ENCODE measurements around the gene C4orf33.
"Not testable (repeated sequence)": the region's sequence is repeated elsewhere in the genome, so short reads cannot be mapped to it uniquely, and the experiment has no call there.

C4orf33 gene, protein sequence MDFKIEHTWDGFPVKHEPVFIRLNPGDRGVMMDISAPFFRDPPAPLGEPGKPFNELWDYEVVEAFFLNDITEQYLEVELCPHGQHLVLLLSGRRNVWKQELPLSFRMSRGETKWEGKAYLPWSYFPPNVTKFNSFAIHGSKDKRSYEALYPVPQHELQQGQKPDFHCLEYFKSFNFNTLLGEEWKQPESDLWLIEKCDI
- total RNA-seq, result 6.4 to 13.9 (median 9.0) reads per million in 3 donors

DNA sequence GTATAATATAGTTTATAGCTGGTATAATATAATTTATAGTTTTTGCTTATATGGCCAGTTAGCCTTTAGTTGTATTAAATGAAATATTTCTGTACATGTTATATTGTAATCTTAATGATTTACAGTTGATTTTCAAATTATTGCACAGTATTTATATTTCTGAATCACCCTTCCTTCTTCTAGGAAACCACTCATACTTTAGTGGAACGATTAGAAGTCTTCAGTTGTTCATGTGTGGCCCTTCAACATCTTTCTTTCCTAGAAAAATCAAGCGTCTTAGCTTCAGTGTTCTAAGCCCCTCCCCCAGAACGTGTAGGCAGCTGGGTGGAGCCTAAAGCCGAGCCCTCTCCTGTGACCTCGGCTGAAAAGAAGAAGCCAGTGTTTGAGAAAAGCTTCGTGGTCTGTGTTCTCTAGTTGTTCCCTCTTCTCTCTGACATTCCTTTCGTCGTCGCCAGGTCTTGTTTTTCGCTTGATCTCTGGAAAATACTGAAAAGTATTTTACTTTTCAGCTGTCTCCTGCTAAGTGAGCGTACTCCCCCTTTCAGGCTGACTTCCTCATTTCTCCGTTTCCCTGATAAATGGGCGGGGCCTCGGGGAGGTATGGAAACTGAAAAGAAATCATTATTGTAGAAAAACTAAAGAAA is at the start of gene C4orf33:
TSS of gene C4orf33 (plus strand) at position 342 of the 644 bp plus-strand sequence. CDS start 6,459 bp downstream, outside the sequence.
- DNase-seq, result peak; percentile 38 to 59 (median 50)
- H3K27ac ChIP-seq (ENCODE audit: insufficient read depth, low read length, poor library complexity, severe bottlenecking), result peak within 1 kb of the TSS; percentile 81
- H3K4me3 ChIP-seq (ENCODE audit: insufficient read depth, low read depth, low read length, poor library complexity, severe bottlenecking), result peak within 1 kb of the TSS; percentile 58
- H3K27me3 ChIP-seq (replicated peaks; ENCODE audit: control insufficient read depth, insufficient read depth, low read length, poor library complexity, severe bottlenecking), result no peaks in the 10 kb centered on the region
- no peaks in the 10 kb centered on the region for H3K9me3 ChIP-seq (ENCODE audit: control insufficient read depth, low read length)
- no peaks in the 10 kb centered on the region for H3K36me3 ChIP-seq (ENCODE audit: control insufficient read depth, insufficient read depth, low read length)
- peaks cover 10% of the 10 kb centered on the region for H3K4me1 ChIP-seq (ENCODE audit: control insufficient read depth, insufficient read depth, low read length, poor library complexity, severe bottlenecking)

DNA sequence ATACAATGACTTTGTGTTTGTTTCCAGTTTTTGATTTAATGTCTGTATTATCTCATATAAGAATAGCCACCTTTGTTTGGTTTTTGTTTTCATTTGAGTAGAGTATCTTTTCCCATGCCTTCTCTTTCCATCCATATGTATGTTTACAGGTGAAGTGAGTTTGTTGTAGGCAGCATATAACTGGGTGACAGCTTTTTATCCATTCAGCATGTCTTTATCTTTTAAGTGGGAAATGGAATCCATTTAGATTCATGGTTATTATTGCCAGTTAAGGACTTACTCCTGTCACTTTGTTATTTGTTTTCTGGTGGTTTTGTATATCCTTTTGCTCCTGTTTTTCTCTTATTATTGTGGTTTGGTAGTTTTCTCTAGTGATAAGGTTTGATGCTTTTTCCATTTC is 36.9 kb upstream of the C4orf33 start:
- Histone ChIP-seq H3K27ac (ENCODE audit: insufficient read depth, low read length, poor library complexity, severe bottlenecking) (no peak overlapping the region), H3K36me3 (ENCODE audit: control insufficient read depth, insufficient read depth, low read length) (no peaks in the 10 kb centered on the region), H3K27me3 (replicated peaks; ENCODE audit: control insufficient read depth, insufficient read depth, low read length, poor library complexity, severe bottlenecking) (no peaks in the 10 kb centered on the region), H3K4me1 (ENCODE audit: control insufficient read depth, insufficient read depth, low read length, poor library complexity, severe bottlenecking) (no peaks in the 10 kb centered on the region), H3K9me3 (ENCODE audit: control insufficient read depth, low read length) (peaks cover 30% of the 10 kb centered on the region), H3K4me3 (ENCODE audit: insufficient read depth, low read depth, low read length, poor library complexity, severe bottlenecking) (no peak overlapping the region)
- DNase-seq, result no peak

DNA sequence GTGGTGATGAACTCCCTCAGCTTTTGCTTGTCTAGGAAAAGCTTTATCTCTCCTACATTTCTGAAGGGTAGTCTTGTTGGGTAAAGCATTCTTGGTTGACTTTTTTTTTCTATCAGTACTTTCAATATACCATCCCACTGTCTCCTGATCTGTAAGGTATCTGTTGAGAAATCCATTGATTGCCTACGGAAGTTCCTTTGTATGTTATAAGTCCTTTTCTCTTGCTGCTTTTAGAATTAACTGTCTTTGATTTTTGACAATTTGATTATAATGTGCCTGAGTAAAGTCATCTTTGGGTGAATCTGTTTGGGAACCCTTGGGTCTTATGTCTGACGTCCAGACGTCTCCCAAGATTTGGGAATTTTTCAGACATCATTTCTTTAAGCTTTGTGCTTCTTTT is 33.4 kb upstream of the C4orf33 start:
- Histone ChIP-seq H3K4me1 (ENCODE audit: control insufficient read depth, insufficient read depth, low read length, poor library complexity, severe bottlenecking) (no peaks in the 10 kb centered on the region), H3K27me3 (replicated peaks; ENCODE audit: control insufficient read depth, insufficient read depth, low read length, poor library complexity, severe bottlenecking) (no peaks in the 10 kb centered on the region), H3K36me3 (ENCODE audit: control insufficient read depth, insufficient read depth, low read length) (no peaks in the 10 kb centered on the region), H3K9me3 (ENCODE audit: control insufficient read depth, low read length) (peaks cover 16% of the 10 kb centered on the region), H3K27ac (ENCODE audit: insufficient read depth, low read length, poor library complexity, severe bottlenecking) (no peak overlapping the region), H3K4me3 (ENCODE audit: insufficient read depth, low read depth, low read length, poor library complexity, severe bottlenecking) (no peak overlapping the region)
- no peak for DNase-seq

DNA sequence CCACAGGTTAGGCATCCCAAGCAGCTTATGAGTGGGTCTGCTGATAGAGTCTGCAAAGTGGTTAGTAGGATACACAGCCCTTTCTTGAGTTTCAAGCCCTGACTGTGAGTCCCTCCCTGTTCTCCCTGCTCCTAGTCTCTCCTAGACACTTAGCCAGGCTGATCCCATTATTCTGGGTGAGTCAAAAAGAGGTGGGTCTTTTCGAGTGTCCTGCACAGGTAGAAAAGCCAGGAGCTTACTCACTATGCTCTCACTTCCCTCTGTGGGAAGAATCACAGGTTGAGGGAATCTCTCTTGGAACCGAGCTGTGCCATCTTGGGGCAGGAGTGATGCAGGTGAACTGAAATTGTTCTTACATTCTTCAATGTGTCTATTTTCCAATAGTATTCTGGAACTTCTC is 32.3 kb upstream of the C4orf33 start:
- H3K36me3 ChIP-seq (ENCODE audit: control insufficient read depth, insufficient read depth, low read length), result no peaks in the 10 kb centered on the region
- H3K27me3 ChIP-seq (replicated peaks; ENCODE audit: control insufficient read depth, insufficient read depth, low read length, poor library complexity, severe bottlenecking), result no peaks in the 10 kb centered on the region
- H3K4me3 ChIP-seq (ENCODE audit: insufficient read depth, low read depth, low read length, poor library complexity, severe bottlenecking), result no peak overlapping the region
- H3K9me3 ChIP-seq (ENCODE audit: control insufficient read depth, low read length), result peaks cover 16% of the 10 kb centered on the region
- H3K4me1 ChIP-seq (ENCODE audit: control insufficient read depth, insufficient read depth, low read length, poor library complexity, severe bottlenecking), result no peaks in the 10 kb centered on the region
- H3K27ac ChIP-seq (ENCODE audit: insufficient read depth, low read length, poor library complexity, severe bottlenecking), result no peak overlapping the region
- DNase-seq, result no peak

DNA sequence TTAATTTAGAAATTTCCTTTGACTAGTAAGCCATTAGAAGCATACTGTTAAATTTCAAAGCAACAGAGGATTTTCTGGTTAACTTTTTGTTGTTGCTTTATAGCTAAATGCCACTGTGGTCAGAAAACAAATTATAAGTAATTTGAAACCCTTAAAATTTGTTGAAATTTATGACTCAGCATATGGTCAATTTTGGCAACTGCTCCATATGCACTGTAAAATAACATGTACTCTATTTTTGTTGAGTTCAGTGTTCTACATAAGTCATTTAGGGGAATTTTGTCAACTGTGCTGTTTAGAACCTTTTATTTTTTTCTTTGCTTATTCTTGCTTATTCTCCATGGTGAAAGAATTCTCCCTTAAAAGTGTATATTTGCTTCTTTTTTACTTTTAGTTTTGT is 31.2 kb upstream of the C4orf33 start:
- Histone ChIP-seq H3K27ac (ENCODE audit: insufficient read depth, low read length, poor library complexity, severe bottlenecking) (no peak overlapping the region), H3K36me3 (ENCODE audit: control insufficient read depth, insufficient read depth, low read length) (no peaks in the 10 kb centered on the region), H3K4me1 (ENCODE audit: control insufficient read depth, insufficient read depth, low read length, poor library complexity, severe bottlenecking) (no peaks in the 10 kb centered on the region), H3K9me3 (ENCODE audit: control insufficient read depth, low read length) (peaks cover 12% of the 10 kb centered on the region), H3K4me3 (ENCODE audit: insufficient read depth, low read depth, low read length, poor library complexity, severe bottlenecking) (no peak overlapping the region), H3K27me3 (replicated peaks; ENCODE audit: control insufficient read depth, insufficient read depth, low read length, poor library complexity, severe bottlenecking) (no peaks in the 10 kb centered on the region)
- DNase-seq, result no peak

DNA sequence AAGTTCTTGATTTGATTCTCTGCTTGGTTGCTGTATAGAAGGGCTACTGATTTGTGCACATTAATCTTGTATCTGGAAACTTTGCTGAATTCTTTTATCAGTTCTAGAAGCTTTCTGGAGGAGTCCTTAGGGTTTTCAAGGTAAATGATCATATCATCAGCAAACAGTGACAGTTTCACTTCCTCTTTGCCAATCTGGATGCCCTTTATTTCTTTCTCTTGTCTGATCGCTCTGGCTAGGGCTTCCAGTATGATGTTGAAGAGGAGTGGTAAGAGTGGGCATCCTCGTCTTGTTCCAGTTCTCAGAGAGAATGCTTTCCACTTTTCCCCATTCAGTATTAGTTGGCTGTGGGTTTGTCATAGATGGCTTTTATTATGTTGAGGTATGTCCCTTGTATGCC is 26.4 kb upstream of the C4orf33 start:
- not testable (repeated sequence) for H3K36me3 ChIP-seq (ENCODE audit: control insufficient read depth, insufficient read depth, low read length); H3K9me3 ChIP-seq (ENCODE audit: control insufficient read depth, low read length)

DNA sequence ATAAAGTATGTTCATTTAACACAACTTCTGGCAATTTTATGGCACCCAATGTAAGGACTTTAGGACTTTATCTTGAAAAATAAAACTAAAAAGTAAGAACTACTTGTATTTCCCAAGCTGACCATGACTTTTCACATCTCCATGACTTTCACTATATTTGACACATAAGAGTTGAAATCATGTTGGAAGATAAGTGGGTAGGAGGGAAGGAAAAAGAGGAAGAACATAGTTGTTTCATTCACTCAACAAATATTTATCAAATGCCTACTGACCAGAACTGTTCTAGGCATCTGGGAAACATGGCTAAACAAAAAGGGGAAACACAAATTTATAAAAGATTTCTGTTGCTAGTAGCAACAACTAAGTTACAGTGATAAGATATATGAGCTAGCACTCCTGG is 18.6 kb upstream of the C4orf33 start:
- H3K4me1 ChIP-seq (ENCODE audit: control insufficient read depth, insufficient read depth, low read length, poor library complexity, severe bottlenecking), result no peaks in the 10 kb centered on the region
- H3K27me3 ChIP-seq (replicated peaks; ENCODE audit: control insufficient read depth, insufficient read depth, low read length, poor library complexity, severe bottlenecking), result no peaks in the 10 kb centered on the region
- H3K9me3 ChIP-seq (ENCODE audit: control insufficient read depth, low read length), result no peaks in the 10 kb centered on the region
- H3K27ac ChIP-seq (ENCODE audit: insufficient read depth, low read length, poor library complexity, severe bottlenecking), result no peak overlapping the region
- no peak for DNase-seq
- no peak overlapping the region for H3K4me3 ChIP-seq (ENCODE audit: insufficient read depth, low read depth, low read length, poor library complexity, severe bottlenecking)
- H3K36me3 ChIP-seq (ENCODE audit: control insufficient read depth, insufficient read depth, low read length), result peaks cover 17% of the 10 kb centered on the region

More for the DNA sequence above, 26.4 kb upstream of the C4orf33 start:
- not testable (repeated sequence) for H3K27ac ChIP-seq (ENCODE audit: insufficient read depth, low read length, poor library complexity, severe bottlenecking); DNase-seq; H3K27me3 ChIP-seq (replicated peaks; ENCODE audit: control insufficient read depth, insufficient read depth, low read length, poor library complexity, severe bottlenecking); H3K4me1 ChIP-seq (ENCODE audit: control insufficient read depth, insufficient read depth, low read length, poor library complexity, severe bottlenecking); H3K4me3 ChIP-seq (ENCODE audit: insufficient read depth, low read depth, low read length, poor library complexity, severe bottlenecking)

DNA sequence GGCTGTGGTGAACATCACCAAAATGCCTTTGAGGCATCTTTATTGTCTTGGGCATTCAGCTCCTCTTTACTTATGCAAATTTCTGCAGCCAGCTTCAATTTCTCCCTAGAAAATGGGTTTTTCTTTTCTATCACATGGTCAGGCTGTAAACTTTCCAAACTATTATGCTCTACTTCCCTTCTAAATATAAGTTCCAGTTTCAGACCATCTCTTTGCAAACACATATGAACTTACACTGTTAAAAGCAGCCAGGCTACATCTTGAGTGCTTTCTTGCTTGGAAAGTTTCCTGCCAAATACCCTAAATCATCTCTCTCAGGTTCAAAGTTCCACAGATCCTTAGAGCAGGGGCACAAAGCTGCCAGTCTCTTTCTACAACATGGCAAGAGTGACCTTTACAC is 15.8 kb upstream of the C4orf33 start:
- Histone ChIP-seq H3K36me3 (ENCODE audit: control insufficient read depth, insufficient read depth, low read length) (peaks cover 17% of the 10 kb centered on the region), H3K4me1 (ENCODE audit: control insufficient read depth, insufficient read depth, low read length, poor library complexity, severe bottlenecking) (no peaks in the 10 kb centered on the region), H3K27me3 (replicated peaks; ENCODE audit: control insufficient read depth, insufficient read depth, low read length, poor library complexity, severe bottlenecking) (no peaks in the 10 kb centered on the region), H3K9me3 (ENCODE audit: control insufficient read depth, low read length) (no peaks in the 10 kb centered on the region), H3K4me3 (ENCODE audit: insufficient read depth, low read depth, low read length, poor library complexity, severe bottlenecking) (no peak overlapping the region), H3K27ac (ENCODE audit: insufficient read depth, low read length, poor library complexity, severe bottlenecking) (no peak overlapping the region)
- no peak for DNase-seq

DNA sequence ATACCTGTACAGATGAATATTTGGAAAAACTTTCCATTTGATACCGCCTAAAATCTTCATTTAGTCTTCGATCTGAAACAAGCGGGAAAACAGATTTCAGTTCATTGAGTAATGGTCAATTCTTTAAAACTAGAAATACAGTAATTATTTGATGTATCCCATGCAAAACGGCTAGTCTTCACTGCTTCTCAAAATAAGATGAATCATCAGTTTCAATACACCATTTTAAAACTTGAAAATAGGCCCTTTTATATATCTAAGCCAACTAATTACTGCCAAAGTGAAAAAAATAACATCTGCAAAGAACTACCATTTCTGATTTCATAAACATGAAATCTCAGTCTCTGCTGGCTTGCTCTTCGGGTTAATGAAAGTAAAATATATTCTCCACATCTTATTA is 13.7 kb upstream of the C4orf33 start:
- Histone ChIP-seq H3K36me3 (ENCODE audit: control insufficient read depth, insufficient read depth, low read length) (peaks cover 17% of the 10 kb centered on the region), H3K4me3 (ENCODE audit: insufficient read depth, low read depth, low read length, poor library complexity, severe bottlenecking) (no peak overlapping the region), H3K9me3 (ENCODE audit: control insufficient read depth, low read length) (no peaks in the 10 kb centered on the region), H3K27me3 (replicated peaks; ENCODE audit: control insufficient read depth, insufficient read depth, low read length, poor library complexity, severe bottlenecking) (no peaks in the 10 kb centered on the region), H3K4me1 (ENCODE audit: control insufficient read depth, insufficient read depth, low read length, poor library complexity, severe bottlenecking) (no peaks in the 10 kb centered on the region), H3K27ac (ENCODE audit: insufficient read depth, low read length, poor library complexity, severe bottlenecking) (no peak overlapping the region)
- no peak for DNase-seq

DNA sequence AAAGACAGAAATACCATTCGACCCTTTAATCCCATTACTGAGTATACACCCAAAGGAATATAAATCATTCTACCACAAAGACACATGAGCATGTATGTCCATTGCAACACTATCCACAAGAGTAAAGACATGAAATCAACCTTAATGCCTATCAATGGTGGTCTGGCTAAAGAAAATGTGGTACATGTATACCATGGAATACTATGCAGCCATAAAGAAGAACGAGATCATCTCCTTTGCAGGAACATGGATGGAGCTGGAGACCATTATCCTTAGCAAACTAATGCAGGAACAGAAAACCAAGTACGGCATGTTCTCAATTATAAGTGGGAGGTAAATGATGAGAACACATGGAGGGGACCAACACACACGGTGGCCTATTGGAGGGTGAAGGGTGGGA is 10.5 kb upstream of the C4orf33 start:
- Histone ChIP-seq H3K4me1 (ENCODE audit: control insufficient read depth, insufficient read depth, low read length, poor library complexity, severe bottlenecking) (no peaks in the 10 kb centered on the region), H3K27ac (ENCODE audit: insufficient read depth, low read length, poor library complexity, severe bottlenecking) (no peak overlapping the region), H3K9me3 (ENCODE audit: control insufficient read depth, low read length) (no peaks in the 10 kb centered on the region)

More for the DNA sequence above, 10.5 kb upstream of the C4orf33 start:
- Histone ChIP-seq H3K36me3 (ENCODE audit: control insufficient read depth, insufficient read depth, low read length) (peaks cover 9% of the 10 kb centered on the region), H3K4me3 (ENCODE audit: insufficient read depth, low read depth, low read length, poor library complexity, severe bottlenecking) (no peak overlapping the region), H3K27me3 (replicated peaks; ENCODE audit: control insufficient read depth, insufficient read depth, low read length, poor library complexity, severe bottlenecking) (no peaks in the 10 kb centered on the region)
- no peak for DNase-seq

Data from effector memory CD4-positive, alpha-beta T cell (primary cell).